Stomach (tissue), 4 donors: ENCODE results near the gene SUSD5.

Experiments used
- CTCF ChIP-seq, 7 experiments: fragments of 450-650 bp in 4 of 7; fragments of 200-600 bp in 3 of 7; sonication (generic) in 3 of 7; IDR thresholded peaks; one replicate each; pipeline ENCODE4 v1.5.1; 2016 to 2019; ENCODE audit warnings: antibody characterized with exemption in 7 of 7, control low read depth in 2 of 7, mild to moderate bottlenecking in 1 of 7
- EP300 ChIP-seq: sonication (generic); formaldehyde crosslinking; IDR thresholded peaks from one replicate; pipeline ENCODE4 v1.6.1; 2017; ENCODE audit warnings: antibody characterized with exemption
- POLR2AphosphoS5 ChIP-seq, 3 donors: sonication (generic); formaldehyde crosslinking; IDR thresholded peaks; one replicate each; pipeline ENCODE4 v1.6.1; 2016; ENCODE audit warnings: antibody characterized with exemption in 3 of 3

GRCh38 chr3:33152363-33153360 lies 65.9 kb downstream of the SUSD5 start:
- TF ChIP-seq CTCF (IDR thresholded peaks at IDR 0.05) (no peak), EP300 (no peak), POLR2AphosphoS5 (IDR thresholded peaks at IDR 0.05) (no peak)
